ENCODE measurements around the gene OR8U1.

Gene OR8U1

GRCh38 chr11:56412396-56412795 is 37.0 kb downstream of the OR8U1 start, which contains the start of gene OR5AL1:
Gene OR5AL1, plus strand, starts transcription at chr11:56412696.
- H3K9ac ChIP-seq (ENCODE audit: low read length) = no peak within 1 kb of the TSS
- H3K36me3 ChIP-seq (ENCODE audit: control insufficient read depth, low read depth, low read length) = no peaks in the 10 kb centered on the region
- H3K27me3 ChIP-seq (ENCODE audit: control insufficient read depth, insufficient read depth, low read length) = no peaks in the 10 kb centered on the region
- H3K4me3 ChIP-seq (ENCODE audit: low read length) = no peak within 1 kb of the TSS
- H3K9me3 ChIP-seq (ENCODE audit: control insufficient read depth, low read depth, low read length) = no peaks in the 10 kb centered on the region
- H3K4me1 ChIP-seq (ENCODE audit: control insufficient read depth, low read depth, low read length) = no peaks in the 10 kb centered on the region
- no peak within 1 kb of the TSS for H3K27ac ChIP-seq (ENCODE audit: low read length)

Measured in iPS-18a (cell line).